Fibroblast of lung (primary cell): ENCODE results near the gene EXOC3L2. TPM values are rescaled to one million over a fixed set of nuclear protein-coding genes. Genes with fewer than 3 reads are reported as not detected.
A peak's percentile ranks its signal among the peaks of the same experiment; 100 is the strongest.

Experiments used
- DNase-seq, 2 donors: peaks; one replicate each; pipeline versions ENCODE4 v3.0.0 to v3.0.0-alpha.2; 2010; ENCODE audit warnings: low read depth in 2 of 2
- H2AFZ ChIP-seq: 2 replicates; pipeline ENCODE4 v1.5.1; 2012; ENCODE audit warnings: low read length, control low read depth, inconsistent platforms
- H3K27ac ChIP-seq: 2 replicates; pipeline ENCODE4 v1.5.1; 2011; ENCODE audit warnings: low read length, control low read depth; ENCODE audit not compliant: insufficient read depth
- H3K27me3 ChIP-seq: 2 replicates; pipeline ENCODE4 v1.5.1; 2011; ENCODE audit warnings: mild to moderate bottlenecking, low read length; ENCODE audit not compliant: control insufficient read depth, insufficient read depth
- H3K36me3 ChIP-seq: 2 replicates; pipeline ENCODE4 v1.5.1; 2011; ENCODE audit warnings: low read length; ENCODE audit not compliant: control insufficient read depth, insufficient read depth
- H3K4me1 ChIP-seq: 2 replicates; pipeline ENCODE4 v1.5.1; 2011; ENCODE audit warnings: low read length; ENCODE audit not compliant: control insufficient read depth, insufficient read depth; ENCODE audit errors: extremely low read depth
- H3K4me2 ChIP-seq: 2 replicates; pipeline ENCODE4 v1.5.1; 2011; ENCODE audit warnings: low read length, control low read depth; ENCODE audit not compliant: insufficient read depth; ENCODE audit errors: extremely low read depth
- H3K4me3 ChIP-seq, 4 experiments: fragments of 200-600 bp in 1 of 4; sonication (generic) in 1 of 4; replicated peaks in 1 of 4; 2 replicates each; pipeline ENCODE4 v1.5.1; 2011 to 2016; ENCODE audit warnings: low read length in 4 of 4, low read depth in 3 of 4, mild to moderate bottlenecking in 3 of 4, control low read depth in 2 of 4, inconsistent platforms in 1 of 4, mixed read lengths in 1 of 4; ENCODE audit not compliant: insufficient read depth in 1 of 4; ENCODE audit errors: control extremely low read depth in 1 of 4
- H3K79me2 ChIP-seq: 2 replicates; pipeline ENCODE4 v1.5.1; 2012; ENCODE audit warnings: mild to moderate bottlenecking, low read length, inconsistent platforms; ENCODE audit not compliant: control insufficient read depth, insufficient read depth
- H3K9ac ChIP-seq: 2 replicates; pipeline ENCODE4 v1.5.1; 2011; ENCODE audit warnings: mild to moderate bottlenecking, low read length, control low read depth; ENCODE audit not compliant: insufficient read depth
- H3K9me3 ChIP-seq: 2 replicates; pipeline ENCODE4 v1.5.1; 2012; ENCODE audit warnings: low read depth, low read length; ENCODE audit not compliant: control insufficient read depth, insufficient read depth
- H4K20me1 ChIP-seq: 2 replicates; pipeline ENCODE4 v1.5.1; 2011; ENCODE audit warnings: low read length; ENCODE audit not compliant: control insufficient read depth, insufficient read depth; ENCODE audit errors: extremely low read depth
- CTCF ChIP-seq, 2 donors: IDR thresholded peaks in 1 of 2; conservative IDR thresholded peaks in 1 of 2; 1 replicate in 1 of 2; 2 replicates in 1 of 2; pipeline ENCODE4 v1.5.1; 2011 to 2012; ENCODE audit warnings: low read length in 2 of 2, control low read depth in 1 of 2, inconsistent platforms in 1 of 2, low read depth in 1 of 2, mild to moderate bottlenecking in 1 of 2
- EZH2 ChIP-seq: IDR thresholded peaks from 2 replicates; pipeline ENCODE4 v1.5.1; 2012; ENCODE audit warnings: low read length, control low read depth, mild to moderate bottlenecking; ENCODE audit errors: missing control alignments
- polyA plus RNA-seq, 2 donors: library from polyadenylated mRNA; depleted of rRNA in 1 of 2; stranded (reverse) in 1 of 2; unstranded in 1 of 2; fragments of >200 nt; gene quantifications; 2 replicates each; pipeline ENCODE4 v1.2.1, GENCODE V29; 2011 to 2012; ENCODE audit warnings: missing spikeins in 1 of 2
- total RNA-seq: library from RNA; depleted of rRNA; stranded (reverse); fragments of >200 nt; gene quantifications from 2 replicates; pipeline ENCODE4 v1.2.1, GENCODE V29; 2014

EXOC3L2 gene
- total and polyA plus RNA-seq, 2 donors (not counting 1 experiment from before 2014, with no cell fraction given): not detected

GRCh38 chr19:45215391-45216191 is 29.6 kb downstream of the EXOC3L2 start:
- Histone ChIP-seq H3K27me3 (peaks cover 34% of the 10 kb centered on the region), H4K20me1 (no peaks in the 10 kb centered on the region), H3K27ac (no peak overlapping the region), H2AFZ (no peak overlapping the region), H3K36me3 (no peaks in the 10 kb centered on the region), H3K4me1 (peaks cover 2% of the 10 kb centered on the region), H3K9ac (no peak overlapping the region), H3K4me2 (no peak overlapping the region), H3K4me3 (no peak overlapping the region), H3K9me3 (no peaks in the 10 kb centered on the region), H3K79me2 (no peaks in the 10 kb centered on the region)
- DNase-seq: peak in 1 of 2 donors; percentile 9
- no peak for TF ChIP-seq CTCF (conservative IDR thresholded peaks at IDR 0.05 in 1 of 2, IDR thresholded peaks at IDR 0.05 in 1 of 2; ENCODE audit: low read depth in 1 of 2, low read length in 2 of 2)
- TF ChIP-seq EZH2: no peak

- no peaks in the 10 kb centered on the region for H3K36me3 ChIP-seq
- peaks cover 2% of the 10 kb centered on the region for H3K4me1 ChIP-seq
- H3K9ac ChIP-seq: no peak overlapping the region
- no peak overlapping the region for H2AFZ ChIP-seq
- DNase-seq: no peak
- no peaks in the 10 kb centered on the region for H3K79me2 ChIP-seq
- H3K27me3 ChIP-seq: peaks cover 25% of the 10 kb centered on the region
- no peak overlapping the region for H3K4me3 ChIP-seq
- H3K9me3 ChIP-seq: no peaks in the 10 kb centered on the region
- no peak for TF ChIP-seq EZH2
- no peak for TF ChIP-seq CTCF (conservative IDR thresholded peaks at IDR 0.05 in 1 of 2, IDR thresholded peaks at IDR 0.05 in 1 of 2; ENCODE audit: low read depth in 1 of 2, low read length in 2 of 2)
- no peaks in the 10 kb centered on the region for H4K20me1 ChIP-seq
- no peak overlapping the region for H3K4me2 ChIP-seq
- no peak overlapping the region for H3K27ac ChIP-seq
These were observed 32.2 kb downstream of the EXOC3L2 start for GRCh38 chr19:45213031-45213430.

GRCh38 chr19:45211751-45212381 is 33.3 kb downstream of the EXOC3L2 start:
- Histone ChIP-seq H3K9me3 (no peaks in the 10 kb centered on the region), H3K4me2 (no peak overlapping the region), H3K4me3 (no peak overlapping the region), H3K9ac (no peak overlapping the region), H4K20me1 (no peaks in the 10 kb centered on the region), H3K27ac (no peak overlapping the region), H3K36me3 (no peaks in the 10 kb centered on the region), H3K4me1 (peaks cover 2% of the 10 kb centered on the region), H2AFZ (no peak overlapping the region), H3K27me3 (peaks cover 14% of the 10 kb centered on the region), H3K79me2 (no peaks in the 10 kb centered on the region)
- DNase-seq: peak in 1 of 2 donors; percentile 19
- TF ChIP-seq CTCF (conservative IDR thresholded peaks at IDR 0.05 in 1 of 2, IDR thresholded peaks at IDR 0.05 in 1 of 2; ENCODE audit: low read depth in 1 of 2, low read length in 2 of 2) (no peak), EZH2 (no peak)
